HEK293 (cell line): ENCODE measurements around the gene PLCG2.

Experiments used
- CTCF ChIA-PET: fragments of 350-600 bp; formaldehyde crosslinking; extraction: SDS; loops from one replicate; lab custom pipeline; 2021; ENCODE audit warnings: antibody characterized with exemption; lab: Yijun Ruan, JAX
- POLR2A ChIA-PET: fragments of 300-600 bp; formaldehyde crosslinking; extraction: SDS; loops from one replicate; lab custom pipeline; 2020; ENCODE audit warnings: antibody characterized with exemption, inconsistent platforms; lab: Yijun Ruan, JAX
- H3K27ac ChIP-seq: fragments of 200-500 bp; sonication (Bioruptor generic); 2 replicates; pipeline ENCODE4 v1.5.1; 2014; ENCODE audit warnings: low read depth, low read length, control low read depth, inconsistent platforms; ENCODE audit errors: extremely low read depth
- H3K36me3 ChIP-seq, 2 experiments: fragments of 200-500 bp in 1 of 2; sonication (Bioruptor generic) in 1 of 2; 1 replicate in 1 of 2; 2 replicates in 1 of 2; pipeline ENCODE4 v1.5.1; 2014 to 2017; ENCODE audit warnings: inconsistent platforms in 2 of 2, low read length in 2 of 2; ENCODE audit not compliant: control insufficient read depth in 2 of 2, insufficient read depth in 1 of 2
- H3K4me1 ChIP-seq: fragments of 200-500 bp; sonication (Bioruptor generic); 2 replicates; pipeline ENCODE4 v1.5.1; 2014; ENCODE audit warnings: mild to moderate bottlenecking, low read length, inconsistent platforms; ENCODE audit not compliant: control insufficient read depth, insufficient read depth
- H3K4me3 ChIP-seq: 2 replicates; pipeline ENCODE4 v1.5.1; 2011; ENCODE audit warnings: low read depth, mild to moderate bottlenecking, control low read depth, low read length, moderate library complexity
- H3K9me3 ChIP-seq: fragments of 200-500 bp; sonication (Bioruptor generic); 2 replicates; pipeline ENCODE4 v1.5.1; 2014; ENCODE audit warnings: low read depth, low read length, inconsistent platforms; ENCODE audit not compliant: control insufficient read depth, insufficient read depth
- ATF2 ChIP-seq: fragments of 450-650 bp; formaldehyde crosslinking; IDR thresholded peaks from 2 replicates; pipeline ENCODE4 v1.5.1; 2016; ENCODE audit warnings: missing biosample characterization, missing genetic modification characterization, low read depth
- BCL6B ChIP-seq: fragments of 450-650 bp; formaldehyde crosslinking; IDR thresholded peaks from 2 replicates; pipeline ENCODE4 v1.5.1; 2017; ENCODE audit warnings: missing biosample characterization, missing genetic modification characterization
- GLI2 ChIP-seq: fragments of 450-650 bp; formaldehyde crosslinking; IDR thresholded peaks from 2 replicates; pipeline ENCODE4; 2017; ENCODE audit warnings: missing biosample characterization, missing genetic modification characterization, low read depth, borderline replicate concordance
- KLF7 ChIP-seq: fragments of 450-650 bp; formaldehyde crosslinking; IDR thresholded peaks from 2 replicates; pipeline ENCODE4 v1.5.1; 2016; ENCODE audit warnings: missing biosample characterization, missing genetic modification characterization, borderline replicate concordance
- MEIS1 ChIP-seq: sonication (generic); formaldehyde crosslinking; IDR thresholded peaks from 2 replicates; pipeline ENCODE4 v1.8.1; 2022; ENCODE audit warnings: missing genetic modification reagents, mild to moderate bottlenecking, borderline replicate concordance
- SCRT1 ChIP-seq: fragments of 450-650 bp; formaldehyde crosslinking; IDR thresholded peaks from 2 replicates; pipeline ENCODE4 v1.5.1; 2016; ENCODE audit warnings: missing biosample characterization, missing genetic modification characterization, borderline replicate concordance
- SP2 ChIP-seq: fragments of 450-650 bp; formaldehyde crosslinking; IDR thresholded peaks from 2 replicates; pipeline ENCODE4 v1.5.1; 2016; ENCODE audit warnings: missing biosample characterization, missing genetic modification characterization
- TRIM28 ChIP-seq: IDR thresholded peaks from 2 replicates; pipeline ENCODE4 v1.6.1; 2011; ENCODE audit warnings: low read length, control low read depth, borderline replicate concordance
- ZNF112 ChIP-seq: fragments of 450-650 bp; formaldehyde crosslinking; IDR thresholded peaks from 2 replicates; pipeline ENCODE4 v1.5.0; 2017; ENCODE audit warnings: missing biosample characterization, missing genetic modification characterization
- ZNF148 ChIP-seq: fragments of 450-650 bp; formaldehyde crosslinking; IDR thresholded peaks from 2 replicates; pipeline ENCODE4 v1.5.0; 2017; ENCODE audit warnings: missing biosample characterization, missing genetic modification characterization, borderline replicate concordance
- ZNF223 ChIP-seq: fragments of 450-650 bp; formaldehyde crosslinking; IDR thresholded peaks from 2 replicates; pipeline ENCODE4 v1.5.1; 2016; ENCODE audit warnings: missing biosample characterization, missing genetic modification characterization
- ZNF239 ChIP-seq: fragments of 450-650 bp; formaldehyde crosslinking; IDR thresholded peaks from 2 replicates; pipeline ENCODE4 v1.5.1; 2016; ENCODE audit warnings: missing biosample characterization, missing genetic modification characterization
- ZNF548 ChIP-seq: fragments of 450-650 bp; formaldehyde crosslinking; IDR thresholded peaks from 2 replicates; pipeline ENCODE4 v1.5.1; 2016; ENCODE audit warnings: missing biosample characterization, missing genetic modification characterization
- ZNF549 ChIP-seq: fragments of 450-650 bp; IDR thresholded peaks from 2 replicates; pipeline ENCODE4 v1.5.1; 2018; ENCODE audit warnings: missing biosample characterization, missing genetic modification characterization, mild to moderate bottlenecking, inconsistent platforms, moderate library complexity
- ZNF692 ChIP-seq: fragments of 450-650 bp; formaldehyde crosslinking; IDR thresholded peaks from 2 replicates; pipeline ENCODE4 v1.5.1; 2016; ENCODE audit warnings: missing biosample characterization, missing genetic modification characterization
- ZNF707 ChIP-seq: fragments of 450-650 bp; formaldehyde crosslinking; IDR thresholded peaks from 2 replicates; pipeline ENCODE4 v1.5.1; 2016; ENCODE audit warnings: missing biosample characterization, missing genetic modification characterization
- ZNF747 ChIP-seq: fragments of 450-650 bp; formaldehyde crosslinking; IDR thresholded peaks from 2 replicates; pipeline ENCODE4 v1.5.1; 2016; ENCODE audit warnings: missing biosample characterization, missing genetic modification characterization
- ZSCAN18 ChIP-seq: fragments of 450-650 bp; formaldehyde crosslinking; IDR thresholded peaks from 2 replicates; pipeline ENCODE4 v1.5.1; 2016; ENCODE audit warnings: missing biosample characterization, missing genetic modification characterization

Gene PLCG2

GRCh38 chr16:81995651-81996050, 216.6 kb downstream of the PLCG2 start (continued):
- TF ChIP-seq ZNF148 (tag by site-specific recombination), result no peak
- TF ChIP-seq SP2 (tag by site-specific recombination), result no peak

- no peak for TF ChIP-seq ZNF692 (tag by site-specific recombination)
- no peak for TF ChIP-seq BCL6B
- TF ChIP-seq, all 188 proteins: peak for 0
- CTCF ChIA-PET, result interaction anchor here (0.6 to 3.3 kb wide), 19 partner anchors 8 to 736 kb away, joined by 3 to 30 read pairs (median 5); partner anchors contain the start of gene SDR42E1
- Histone ChIP-seq H3K27ac (no peak overlapping the region), H3K36me3 (no peaks in the 10 kb centered on the region), H3K4me3 (no peak overlapping the region), H3K4me1 (no peaks in the 10 kb centered on the region), H3K9me3 (no peaks in the 10 kb centered on the region)
- POLR2A ChIA-PET, result interaction anchor here (0.7 kb wide), 1 partner anchor 173 kb away, joined by 3 read pairs; the partner anchor contains the start of gene MPHOSPH6
Measured at GRCh38 chr16:81996664-81997509, 217.8 kb downstream of the PLCG2 start.

GRCh38 chr16:81997738-81998137, 218.6 kb downstream of the PLCG2 start:
- Histone ChIP-seq H3K4me1 (no peaks in the 10 kb centered on the region), H3K4me3 (no peak overlapping the region), H3K9me3 (no peaks in the 10 kb centered on the region), H3K27ac (no peak overlapping the region)
- POLR2A ChIA-PET, result interaction anchor here (0.7 kb wide), 1 partner anchor 172 kb away, joined by 3 read pairs; the partner anchor contains the start of gene MPHOSPH6
- no peak for TF ChIP-seq ZNF223 (tag by site-specific recombination)
- TF ChIP-seq, all 188 proteins: peak for 0
- CTCF ChIA-PET, result interaction anchor here (0.6 to 3.3 kb wide), 14 partner anchors 8 to 736 kb away, joined by 3 to 30 read pairs (median 5); partner anchors contain the start of gene SDR42E1
- H3K36me3 ChIP-seq, result no peaks in the 10 kb centered on the region

GRCh38 chr16:82002831-82003230, 223.7 kb downstream of the PLCG2 start:
- POLR2A ChIA-PET, result no interaction called here
- Histone ChIP-seq H3K36me3 (no peaks in the 10 kb centered on the region), H3K4me3 (no peak overlapping the region), H3K9me3 (no peaks in the 10 kb centered on the region), H3K4me1 (no peaks in the 10 kb centered on the region), H3K27ac (no peak overlapping the region)
- CTCF ChIA-PET, result interaction anchor here (0.5 to 0.7 kb wide), 2 partner anchors 226 to 575 kb away, joined by 3 read pairs; no protein-coding TSS in a partner anchor
- no peak for TF ChIP-seq ZNF549
- TF ChIP-seq ZNF239 (tag by site-specific recombination), result no peak
- TF ChIP-seq KLF7 (tag by site-specific recombination), result no peak
- TF ChIP-seq SCRT1 (tag by site-specific recombination), result no peak
- TF ChIP-seq ZNF112 (tag by site-specific recombination), result no peak
- no peak for TF ChIP-seq ZSCAN18
- TF ChIP-seq ZNF707 (tag by site-specific recombination), result no peak
- no peak for TF ChIP-seq ZNF548 (tag by site-specific recombination)
- TF ChIP-seq ATF2 (tag by site-specific recombination), result no peak
- no peak for TF ChIP-seq ZNF747 (tag by site-specific recombination)
- no peak for TF ChIP-seq TRIM28
- TF ChIP-seq GLI2 (tag by site-specific recombination), result no peak
- no peak for TF ChIP-seq MEIS1 (CRISPR knock-in tag)
